GM18517 (cell line): ENCODE data around the gene ABCG1.

Source experiments
- ATAC-seq: cut with Tn5 transposase; IDR thresholded peaks from one replicate; pipeline ENCODE4 v1.9.1; 2021; ENCODE audit warnings: mild to moderate bottlenecking, moderate library complexity; ENCODE audit not compliant: unreplicated experiment

ABCG1 gene

GRCh38 chr21:42231756-42232155 is 12.8 kb downstream of the ABCG1 start:
- ATAC-seq = no peak

- no peak for ATAC-seq
These were observed 13.4 kb downstream of the ABCG1 start for GRCh38 chr21:42232176-42232825.

- ATAC-seq = peak; percentile 47
These were observed 14.4 kb downstream of the ABCG1 start for GRCh38 chr21:42233067-42233961.

GRCh38 chr21:42234041-42234440 is 15.1 kb downstream of the ABCG1 start:
- ATAC-seq = no peak

GRCh38 chr21:42234464-42235241 is 15.7 kb downstream of the ABCG1 start:
- no peak for ATAC-seq

GRCh38 chr21:42235593-42235992 is 16.7 kb downstream of the ABCG1 start:
- ATAC-seq = no peak

- ATAC-seq = no peak
These were observed 17.1 kb downstream of the ABCG1 start for GRCh38 chr21:42236014-42236413.

- ATAC-seq = no peak
These were observed 17.8 kb downstream of the ABCG1 start for GRCh38 chr21:42236693-42237092.

GRCh38 chr21:42237161-42237560 is 18.2 kb downstream of the ABCG1 start:
- ATAC-seq = no peak

- no peak for ATAC-seq
These were observed 18.6 kb downstream of the ABCG1 start for GRCh38 chr21:42237577-42237976.

GRCh38 chr21:42238185-42238934 is 19.4 kb downstream of the ABCG1 start:
- no peak for ATAC-seq

- ATAC-seq = no peak
These were observed 20.6 kb downstream of the ABCG1 start for GRCh38 chr21:42239556-42239955.

- no peak for ATAC-seq
These were observed 21.0 kb downstream of the ABCG1 start for GRCh38 chr21:42239973-42240372.

- ATAC-seq = no peak
These were observed 23.7 kb downstream of the ABCG1 start for GRCh38 chr21:42242611-42243010.

GRCh38 chr21:42243026-42243425 is 24.1 kb downstream of the ABCG1 start:
- ATAC-seq = no peak

- ATAC-seq = no peak
These were observed 26.6 kb downstream of the ABCG1 start for GRCh38 chr21:42245331-42246193.

- ATAC-seq = no peak
These were observed 28.8 kb downstream of the ABCG1 start for GRCh38 chr21:42247716-42248115.

GRCh38 chr21:42248241-42248640 is 29.3 kb downstream of the ABCG1 start:
- ATAC-seq = no peak

- peak; percentile 87 for ATAC-seq
These were observed 30.1 kb downstream of the ABCG1 start for GRCh38 chr21:42248783-42249597.
